Gastrocnemius medialis (tissue), 4 donors: Measurements from ENCODE around the gene IRAK2. TPM values are rescaled to one million over a fixed set of nuclear protein-coding genes. Genes with fewer than 3 reads are reported as not detected.

Experiments used
- ATAC-seq, 2 donors: fragments of 150-250 bp; one replicate each; pipeline ENCODE4 v1.9.1; 2016
- DNase-seq, 2 donors: peaks; one replicate each; pipeline ENCODE4 v3.0.0-alpha.2; 2019
- H3K27ac ChIP-seq, 4 donors: fragments of 200-600 bp; sonication (generic); 1 replicate in 1 of 4; 2 replicates in 3 of 4; pipeline ENCODE4 v1.5.1; 2016 to 2018; ENCODE audit warnings: mild to moderate bottlenecking in 2 of 4, moderate library complexity in 1 of 4
- H3K27me3 ChIP-seq, 3 donors: fragments of 200-600 bp; sonication (generic) in 2 of 3; 1 replicate in 1 of 3; 2 replicates in 2 of 3; pipeline versions ENCODE4 v1.5.1 to v1.6.0; 2016 to 2019; ENCODE audit warnings: mild to moderate bottlenecking in 1 of 3, moderate library complexity in 1 of 3
- H3K36me3 ChIP-seq, 2 donors: fragments of 200-600 bp; sonication (generic) in 1 of 2; one replicate each; pipeline ENCODE4 v1.5.1; 2017 to 2018
- H3K4me1 ChIP-seq, 2 donors: fragments of 200-600 bp; sonication (generic) in 1 of 2; one replicate each; pipeline ENCODE4 v1.5.1; 2016 to 2017; ENCODE audit warnings: mild to moderate bottlenecking in 2 of 2
- H3K4me3 ChIP-seq, 4 donors: fragments of 200-600 bp; sonication (generic) in 3 of 4; 1 replicate in 1 of 4; 2 replicates in 3 of 4; pipeline ENCODE4 v1.5.1; 2016 to 2019; ENCODE audit warnings: mild to moderate bottlenecking in 2 of 4
- H3K9me3 ChIP-seq, 3 donors: fragments of 200-600 bp; sonication (generic) in 2 of 3; 1 replicate in 1 of 3; 2 replicates in 2 of 3; pipeline ENCODE4 v1.5.1; 2016 to 2019
- POLR2A ChIP-seq, 2 donors: fragments of 450-650 bp; IDR thresholded peaks; one replicate each; pipeline ENCODE4 v1.6.1; 2017; ENCODE audit warnings: antibody characterized with exemption in 2 of 2, mild to moderate bottlenecking in 2 of 2, moderate library complexity in 2 of 2
- in situ Hi-C, 4 donors: fragments of 200-750 bp; cut with MboI; loops; one replicate each; pipeline versions ENCODE4 v1.15.0 to v1.8.0; 2017; ENCODE audit warnings: low sequenced_read_pairs in 4 of 4
- intact Hi-C: fragments of 100-400 bp; cut with DNase I; formaldehyde crosslinking; loops from one replicate; pipeline ENCODE4 v1.15.1; 2023; ENCODE audit warnings: low total_unique reads
- total RNA-seq, 4 donors: library from RNA; depleted of rRNA; stranded (reverse); fragments of >200 nt; gene quantifications; one replicate each; pipeline versions ENCODE4 v1.1.0 to v1.2.3, GENCODE V29; 2016
- TF ChIP-seq, protein P1 (sequence below), 5 experiments: fragments of 450-650 bp in 3 of 5; fragments of 200-600 bp in 2 of 5; sonication (generic) in 2 of 5; IDR thresholded peaks in 4 of 5; conservative IDR thresholded peaks in 1 of 5; 1 replicate in 4 of 5; 2 replicates in 1 of 5; pipeline ENCODE4 v1.5.1; 2016 to 2019; ENCODE audit warnings: antibody characterized with exemption in 5 of 5, mild to moderate bottlenecking in 3 of 5, moderate library complexity in 3 of 5

IRAK2 gene, protein sequence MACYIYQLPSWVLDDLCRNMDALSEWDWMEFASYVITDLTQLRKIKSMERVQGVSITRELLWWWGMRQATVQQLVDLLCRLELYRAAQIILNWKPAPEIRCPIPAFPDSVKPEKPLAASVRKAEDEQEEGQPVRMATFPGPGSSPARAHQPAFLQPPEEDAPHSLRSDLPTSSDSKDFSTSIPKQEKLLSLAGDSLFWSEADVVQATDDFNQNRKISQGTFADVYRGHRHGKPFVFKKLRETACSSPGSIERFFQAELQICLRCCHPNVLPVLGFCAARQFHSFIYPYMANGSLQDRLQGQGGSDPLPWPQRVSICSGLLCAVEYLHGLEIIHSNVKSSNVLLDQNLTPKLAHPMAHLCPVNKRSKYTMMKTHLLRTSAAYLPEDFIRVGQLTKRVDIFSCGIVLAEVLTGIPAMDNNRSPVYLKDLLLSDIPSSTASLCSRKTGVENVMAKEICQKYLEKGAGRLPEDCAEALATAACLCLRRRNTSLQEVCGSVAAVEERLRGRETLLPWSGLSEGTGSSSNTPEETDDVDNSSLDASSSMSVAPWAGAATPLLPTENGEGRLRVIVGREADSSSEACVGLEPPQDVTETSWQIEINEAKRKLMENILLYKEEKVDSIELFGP
- total RNA-seq: 10 to 100 TPM; 21.9 to 42.0 (median 25.8) TPM

DNA sequence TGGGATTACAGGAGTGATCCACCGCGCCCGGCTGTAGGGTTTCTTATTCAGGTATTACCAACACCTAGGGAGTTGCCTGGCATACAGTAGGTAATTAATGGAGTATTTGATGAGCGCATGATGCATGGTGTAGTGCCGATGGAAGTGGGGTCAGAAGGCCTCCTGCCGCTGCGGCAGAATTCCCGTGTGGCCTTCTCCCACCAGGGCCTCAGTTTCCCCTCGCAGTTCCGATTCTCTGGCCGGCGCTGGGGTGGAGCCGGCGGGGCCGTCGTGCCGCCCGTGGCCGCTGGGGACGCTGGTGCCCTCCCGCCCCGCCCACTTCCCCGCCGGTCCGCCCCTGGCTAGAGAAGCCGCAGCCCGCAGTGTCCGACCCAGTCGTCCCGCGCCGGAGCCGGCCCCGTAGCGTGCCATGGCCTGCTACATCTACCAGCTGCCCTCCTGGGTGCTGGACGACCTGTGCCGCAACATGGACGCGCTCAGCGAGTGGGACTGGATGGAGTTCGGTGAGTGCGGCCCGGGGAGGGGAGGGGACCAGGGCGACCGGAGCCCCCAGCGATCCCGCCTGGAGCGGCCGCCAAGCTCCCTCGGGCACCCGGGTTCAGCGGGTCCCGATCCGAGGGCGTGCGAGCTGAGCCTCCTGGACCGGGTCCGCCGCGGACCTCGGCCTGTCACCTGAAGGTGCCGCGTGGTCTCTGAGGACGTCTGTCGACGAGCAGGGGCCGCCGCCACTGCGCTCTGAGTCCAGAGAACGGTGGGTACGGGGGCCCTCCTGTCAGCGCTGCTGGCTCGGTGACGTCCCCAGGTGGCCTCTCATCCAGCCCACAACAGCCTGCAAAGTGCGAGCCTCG is at the start of gene IRAK2:
Gene IRAK2 (plus strand): TSS at position 374 of the 848 bp plus-strand sequence. CDS start 36 bp downstream, at position 410.
- no peaks in the 10 kb centered on the region for H3K27me3 ChIP-seq
- no peaks in the 10 kb centered on the region for H3K36me3 ChIP-seq
- H3K27ac ChIP-seq: peak within 1 kb of the TSS; percentile 80 to 95 (median 88)
- no peaks in the 10 kb centered on the region for H3K9me3 ChIP-seq
- H3K4me1 ChIP-seq: peaks cover 3 to 6% of the 10 kb centered on the region in 2 donors
- H3K4me3 ChIP-seq: peak within 1 kb of the TSS; percentile 87 to 100 (median 90)
- intact Hi-C loops: loop anchor here (1.0 to 2.0 kb wide), 3 partner anchors 22 to 61 kb away; no protein-coding TSS in a partner anchor
- DNase-seq (peak; percentile 61 to 69), ATAC-seq (peak; percentile 90 to 91)
- in situ Hi-C loops: loop anchor here (5.0 to 10.0 kb wide), 3 partner anchors 53 to 63 kb away; no protein-coding TSS in a partner anchor
- TF ChIP-seq, protein P1, sequence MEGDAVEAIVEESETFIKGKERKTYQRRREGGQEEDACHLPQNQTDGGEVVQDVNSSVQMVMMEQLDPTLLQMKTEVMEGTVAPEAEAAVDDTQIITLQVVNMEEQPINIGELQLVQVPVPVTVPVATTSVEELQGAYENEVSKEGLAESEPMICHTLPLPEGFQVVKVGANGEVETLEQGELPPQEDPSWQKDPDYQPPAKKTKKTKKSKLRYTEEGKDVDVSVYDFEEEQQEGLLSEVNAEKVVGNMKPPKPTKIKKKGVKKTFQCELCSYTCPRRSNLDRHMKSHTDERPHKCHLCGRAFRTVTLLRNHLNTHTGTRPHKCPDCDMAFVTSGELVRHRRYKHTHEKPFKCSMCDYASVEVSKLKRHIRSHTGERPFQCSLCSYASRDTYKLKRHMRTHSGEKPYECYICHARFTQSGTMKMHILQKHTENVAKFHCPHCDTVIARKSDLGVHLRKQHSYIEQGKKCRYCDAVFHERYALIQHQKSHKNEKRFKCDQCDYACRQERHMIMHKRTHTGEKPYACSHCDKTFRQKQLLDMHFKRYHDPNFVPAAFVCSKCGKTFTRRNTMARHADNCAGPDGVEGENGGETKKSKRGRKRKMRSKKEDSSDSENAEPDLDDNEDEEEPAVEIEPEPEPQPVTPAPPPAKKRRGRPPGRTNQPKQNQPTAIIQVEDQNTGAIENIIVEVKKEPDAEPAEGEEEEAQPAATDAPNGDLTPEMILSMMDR (IDR thresholded peaks at IDR 0.05 in 4 of 5, conservative IDR thresholded peaks at IDR 0.05 in 1 of 5): peak; percentile 86 to 99 (median 90)
- peak; percentile 67 to 79 for TF ChIP-seq POLR2A (IDR thresholded peaks at IDR 0.05)

DNA sequence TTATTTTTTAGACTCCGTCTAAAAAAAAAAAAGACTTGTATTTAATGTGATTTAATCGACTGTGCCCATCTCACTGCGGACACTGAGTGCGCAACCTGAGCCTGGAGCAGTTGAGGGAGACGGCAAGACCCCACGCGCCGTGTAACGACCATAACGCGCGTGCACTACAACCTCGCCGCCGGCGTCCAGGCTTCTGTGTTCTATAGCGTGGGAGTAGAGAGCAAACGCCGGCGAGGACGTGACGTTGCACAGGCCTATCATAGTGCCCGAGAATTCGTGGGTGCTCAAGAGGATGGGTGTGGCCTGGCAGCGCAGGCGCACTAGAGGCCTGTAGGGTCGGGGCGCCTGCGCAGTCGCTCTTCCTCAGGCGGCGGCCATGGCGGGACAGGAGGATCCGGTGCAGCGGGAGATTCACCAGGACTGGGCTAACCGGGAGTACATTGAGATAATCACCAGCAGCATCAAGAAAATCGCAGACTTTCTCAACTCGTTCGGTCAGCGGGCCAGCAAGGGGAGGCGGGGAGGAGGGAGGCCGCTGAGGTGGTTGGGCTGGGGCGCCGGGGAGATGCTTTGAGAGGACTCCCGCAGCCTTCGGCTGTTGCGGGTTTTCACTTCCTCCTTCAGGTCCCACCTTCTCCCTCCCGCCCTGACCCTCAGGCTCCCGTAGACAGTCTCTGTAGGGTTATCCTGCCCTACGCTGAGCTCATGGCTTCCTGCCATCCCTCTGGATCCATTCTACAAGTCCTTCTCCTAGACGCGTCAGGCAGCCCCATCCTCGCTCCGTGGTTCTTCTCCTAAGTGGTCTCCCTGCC is 49.2 kb upstream of the IRAK2 start, which contains the start of gene BRK1:
Gene BRK1 (plus strand): TSS at position 350 of the 812 bp plus-strand sequence. CDS start 27 bp downstream, at position 377.
- peaks cover 15 to 16% of the 10 kb centered on the region in 2 donors for H3K4me1 ChIP-seq
- ATAC-seq: peak; percentile 100
- TF ChIP-seq, protein P1 (IDR thresholded peaks at IDR 0.05 in 4 of 5, conservative IDR thresholded peaks at IDR 0.05 in 1 of 5): peak in 2 of 5 experiments; percentile 12 to 13
- peak; percentile 76 to 85 for TF ChIP-seq POLR2A (IDR thresholded peaks at IDR 0.05)
- intact Hi-C loops (loop anchor here (1.0 to 10.0 kb wide), 5 partner anchors 26 to 183 kb away; partner anchors contain the start of genes CRELD1, FANCD2, TATDN2 and VHL), in situ Hi-C loops (no loop called here)
- H3K4me3 ChIP-seq: peak within 1 kb of the TSS; percentile 79 to 97 (median 89)
- H3K9me3 ChIP-seq: no peaks in the 10 kb centered on the region
- H3K27me3 ChIP-seq: no peaks in the 10 kb centered on the region
- peak within 1 kb of the TSS; percentile 72 to 89 (median 78) for H3K27ac ChIP-seq
- peak; percentile 93 to 96 for DNase-seq
- peaks cover 0 to 8% of the 10 kb centered on the region in 2 donors for H3K36me3 ChIP-seq

DNA sequence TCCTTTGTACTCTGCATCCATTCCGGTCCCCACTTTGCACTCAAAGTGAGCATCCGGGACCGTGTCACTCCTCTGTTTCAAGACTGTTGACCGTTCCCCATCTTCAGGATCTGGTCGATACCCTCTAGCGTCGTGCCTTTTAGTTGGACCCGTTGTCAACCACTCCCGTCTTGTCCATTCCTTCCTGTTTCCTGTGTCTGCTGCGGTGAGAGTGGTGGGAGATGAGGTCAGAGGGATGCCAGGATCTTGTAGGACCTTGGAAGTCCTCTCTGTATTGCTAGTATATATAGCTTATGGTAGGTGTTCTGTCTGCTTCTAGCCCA is 48.6 kb upstream of the IRAK2 start:
- no peak for TF ChIP-seq POLR2A (IDR thresholded peaks at IDR 0.05)
- TF ChIP-seq, protein P1 (IDR thresholded peaks at IDR 0.05 in 4 of 5, conservative IDR thresholded peaks at IDR 0.05 in 1 of 5): no peak
- Histone ChIP-seq H3K27ac (peak overlapping the region; percentile 72 to 89 (median 78)), H3K4me3 (peak overlapping the region; percentile 79 to 97 (median 89)), H3K9me3 (no peaks in the 10 kb centered on the region), H3K27me3 (no peaks in the 10 kb centered on the region), H3K4me1 (peaks cover 15 to 16% of the 10 kb centered on the region in 2 donors), H3K36me3 (peaks cover 0 to 8% of the 10 kb centered on the region in 2 donors)
- DNase-seq (no peak), ATAC-seq (no peak)
- in situ Hi-C loops: no loop called here
- intact Hi-C loops: loop anchor here (1.0 to 10.0 kb wide), 2 partner anchors 90 to 109 kb away; partner anchors contain the start of gene FANCD2
